ENCODE measurements around the gene CTSL.
"Not testable (repeated sequence)": the region's sequence is repeated elsewhere in the genome, so short reads cannot be mapped to it uniquely, and the experiment has no call there.

Gene CTSL

DNA sequence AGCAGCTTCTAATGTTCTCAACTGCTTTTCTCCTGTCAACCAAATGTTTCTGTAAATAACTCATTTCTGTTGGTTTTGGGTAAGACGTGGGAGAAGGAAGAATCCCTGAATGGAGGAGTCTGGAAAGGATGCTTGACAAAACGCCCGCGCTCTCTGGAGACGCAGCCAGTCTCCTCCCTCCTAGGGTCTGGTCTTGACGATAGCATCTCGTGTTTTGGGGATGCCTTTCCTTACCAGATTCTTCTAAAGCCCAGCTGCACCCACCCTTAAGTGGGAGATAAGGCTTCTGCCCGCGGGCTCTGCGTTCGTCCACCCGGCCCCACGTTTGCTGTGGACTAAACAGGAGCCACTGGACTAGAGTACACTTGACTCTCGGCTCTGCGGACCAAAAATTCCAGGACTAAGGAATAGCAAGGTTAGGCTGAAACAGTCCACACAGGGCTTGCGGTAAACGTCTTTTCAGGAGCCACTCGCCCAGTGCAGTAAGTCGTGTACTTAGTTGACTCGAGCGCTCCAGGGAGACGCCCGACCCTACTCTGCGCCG is 491 bp upstream of the CTSL start:
- no peak for DNase-seq

DNA sequence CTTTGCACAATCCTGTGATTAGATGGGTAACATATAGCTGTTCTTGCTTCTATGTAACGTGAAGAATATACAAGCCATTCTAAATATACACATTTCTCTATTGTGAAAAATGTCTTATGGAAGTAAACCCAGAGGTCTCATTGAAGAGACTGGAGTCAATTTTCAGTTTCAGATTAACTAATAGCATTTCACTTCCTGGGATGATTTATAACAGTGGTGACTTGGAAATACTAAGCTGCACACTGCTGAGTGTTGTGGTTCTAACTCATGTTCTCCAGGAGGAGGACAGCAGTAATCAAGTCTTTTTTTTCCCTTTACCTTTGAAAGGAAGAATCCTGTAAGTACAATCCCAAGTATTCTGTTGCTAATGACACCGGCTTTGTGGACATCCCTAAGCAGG is 3.3 kb downstream of the CTSL start:
- no peak for DNase-seq

DNA sequence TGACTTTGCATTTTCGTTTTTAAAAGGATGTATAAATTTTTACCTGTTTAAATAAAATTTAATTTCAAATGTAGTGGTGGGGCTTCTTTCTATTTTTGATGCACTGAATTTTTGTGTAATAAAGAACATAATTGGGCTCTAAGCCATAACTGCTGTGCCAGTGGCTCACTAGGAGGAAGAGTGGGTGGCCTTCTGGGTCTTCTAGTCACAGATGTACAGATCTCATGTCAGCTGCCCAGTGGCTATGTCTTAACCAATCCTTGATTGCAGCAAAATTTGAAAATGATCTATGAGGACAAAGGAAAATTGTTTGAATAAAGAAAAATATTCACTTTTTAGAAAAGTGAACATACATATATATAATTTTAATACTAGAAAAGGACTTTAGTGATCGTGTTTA is 5.4 kb downstream of the CTSL start:
- DNase-seq: no peak

DNA sequence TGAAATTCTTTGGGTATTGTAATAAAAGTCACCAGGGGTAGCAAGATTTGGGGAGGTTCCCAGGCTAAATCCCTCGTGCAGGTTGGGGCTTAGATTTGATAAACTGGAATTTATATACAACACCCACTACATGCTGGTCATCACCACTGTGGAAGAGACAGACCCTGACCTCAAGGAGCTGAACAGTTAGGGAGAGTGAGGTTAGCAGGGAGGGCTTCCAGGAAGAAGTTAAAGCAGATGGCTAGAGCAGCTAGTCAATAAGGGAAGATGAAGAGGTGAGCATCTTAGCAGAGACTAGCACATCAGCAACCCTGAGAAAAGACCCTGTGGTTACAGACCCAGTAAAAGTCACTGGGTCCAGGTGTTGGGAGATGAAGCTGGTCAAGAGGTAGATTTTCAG is 6.4 kb downstream of the CTSL start:
- no peak for DNase-seq

DNA sequence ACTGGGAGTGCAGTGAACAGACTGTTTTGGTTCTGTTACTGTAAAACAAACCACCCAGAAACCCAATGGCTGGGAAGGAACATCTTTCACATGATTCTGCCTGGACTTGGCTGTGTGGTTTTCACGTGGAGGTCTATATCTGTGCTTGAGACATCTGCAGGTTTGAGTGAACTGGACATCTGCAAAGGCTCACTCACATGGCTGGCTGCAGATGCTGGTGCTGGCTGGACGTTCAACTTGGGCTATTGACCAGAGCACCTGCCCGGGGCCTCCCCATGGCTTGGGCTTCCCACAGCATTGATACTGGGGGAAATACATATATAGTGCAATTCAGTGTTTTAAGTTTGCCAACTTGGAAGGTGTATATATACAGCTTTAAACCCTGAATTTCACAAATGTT is 6.8 kb downstream of the CTSL start:
- DNase-seq: no peak

DNA sequence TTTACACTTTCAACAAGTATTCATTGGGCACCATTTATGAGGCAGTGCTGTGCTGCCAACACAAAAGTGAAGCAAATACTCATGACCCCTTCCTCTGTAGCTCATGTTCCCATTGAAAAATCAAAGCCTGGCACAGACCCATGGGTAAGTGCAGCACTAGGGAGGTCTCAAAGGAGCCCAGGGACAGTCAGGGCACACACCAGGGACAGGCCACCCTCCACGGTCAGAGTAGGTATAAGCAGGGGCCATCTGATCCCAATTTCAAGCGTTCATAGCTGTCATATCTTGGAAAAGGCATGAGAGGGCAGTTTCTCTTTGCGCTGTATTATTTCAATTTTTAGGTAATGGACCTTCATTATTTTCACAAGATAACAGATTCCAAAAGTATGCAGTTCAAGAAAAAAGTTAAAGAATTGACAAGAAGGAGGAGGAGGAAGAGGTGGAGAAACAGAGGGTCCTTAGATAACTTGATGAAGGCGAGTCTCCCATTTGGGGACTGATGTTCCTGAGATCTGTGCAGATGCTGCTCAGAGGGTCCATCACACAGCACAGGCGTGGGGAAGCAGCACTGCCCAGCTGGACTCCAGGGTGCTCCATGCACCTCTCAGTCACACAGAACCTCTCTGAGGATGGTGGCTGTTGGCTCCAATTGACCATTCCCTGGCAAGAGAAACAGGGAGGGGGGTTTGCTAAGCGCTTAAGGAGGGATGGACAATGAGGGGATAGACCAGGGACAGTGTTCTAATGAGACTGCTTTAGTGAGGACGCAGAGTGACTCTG is 7.5 kb downstream of the CTSL start:
- no peak for DNase-seq

DNA sequence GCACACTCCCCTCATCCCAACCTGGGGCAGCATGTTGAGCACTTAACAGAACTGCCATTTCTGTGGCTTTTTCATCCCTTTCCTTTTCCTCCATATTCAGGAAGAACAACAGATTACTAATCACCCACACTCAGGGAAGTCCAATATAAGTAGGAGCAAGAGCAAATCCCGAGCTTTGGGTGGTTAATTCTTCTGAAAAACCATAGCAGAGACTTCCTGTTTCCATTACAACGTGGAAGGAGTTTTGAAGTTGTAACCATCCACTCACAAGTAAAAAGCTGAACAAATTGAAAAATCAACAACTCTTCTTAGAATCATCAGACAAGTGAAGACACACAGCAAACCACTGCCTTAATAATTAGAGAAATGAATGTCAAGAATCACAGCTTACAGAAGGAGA is 8.2 kb downstream of the CTSL start:
- no peak for DNase-seq

DNA sequence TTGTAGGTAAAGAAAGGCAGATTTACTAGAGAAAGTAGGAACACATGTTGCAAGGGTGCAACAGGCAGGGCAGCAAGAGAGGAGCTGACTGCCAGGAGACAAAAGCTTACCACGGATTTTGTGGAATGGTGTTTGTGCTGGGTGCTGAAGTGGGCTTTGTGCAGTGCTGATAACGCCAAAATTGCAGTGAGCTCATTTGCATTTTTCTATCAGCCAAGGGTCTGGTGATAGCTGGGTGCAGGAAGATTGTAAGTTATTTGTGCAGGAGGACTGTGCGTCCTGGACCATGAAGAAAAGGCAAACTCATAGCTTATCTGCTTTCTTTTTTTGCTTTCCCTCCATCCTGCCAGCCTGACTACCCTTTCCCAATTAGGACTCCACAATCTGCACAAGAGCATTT is 13.6 kb downstream of the CTSL start:
- DNase-seq: no peak

DNA sequence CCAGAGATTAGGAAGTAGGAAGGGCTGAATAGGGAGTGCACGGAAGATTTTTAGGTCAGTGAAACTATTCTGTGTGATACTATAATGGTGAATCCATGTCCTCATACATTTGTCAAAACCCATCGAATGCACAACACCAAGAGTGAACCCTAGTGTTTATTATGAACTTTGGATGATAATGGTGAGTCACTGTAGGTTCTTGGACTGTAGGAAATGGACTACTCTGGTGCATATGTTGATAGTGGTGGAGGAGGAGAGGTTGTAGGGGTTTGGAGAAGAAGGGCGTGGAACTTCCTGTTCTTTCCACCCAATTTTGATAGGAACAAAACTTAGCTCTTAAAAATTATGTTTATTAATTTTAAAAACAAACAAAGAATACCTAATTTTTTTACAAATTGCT is 14.3 kb downstream of the CTSL start:
- DNase-seq: no peak

DNA sequence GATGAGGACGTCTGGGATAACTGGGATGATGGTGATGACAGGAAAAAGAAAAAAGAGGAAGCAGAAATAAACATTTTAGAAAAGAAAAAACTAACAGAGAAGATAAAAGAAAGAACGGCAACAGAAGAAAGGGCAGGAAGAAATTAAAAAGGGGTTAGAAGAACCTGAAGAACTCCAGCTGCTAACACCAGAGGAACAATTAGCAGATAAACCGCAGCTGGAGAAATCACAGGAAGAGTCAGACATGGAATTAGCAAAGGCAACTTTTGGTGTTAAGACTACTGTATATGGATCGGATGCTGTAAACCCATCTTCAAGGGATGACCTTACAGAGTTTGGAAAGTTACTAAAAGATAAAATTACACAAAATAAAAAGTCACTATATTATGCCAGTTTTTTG is 15.4 kb downstream of the CTSL start:
- DNase-seq: no peak

DNA sequence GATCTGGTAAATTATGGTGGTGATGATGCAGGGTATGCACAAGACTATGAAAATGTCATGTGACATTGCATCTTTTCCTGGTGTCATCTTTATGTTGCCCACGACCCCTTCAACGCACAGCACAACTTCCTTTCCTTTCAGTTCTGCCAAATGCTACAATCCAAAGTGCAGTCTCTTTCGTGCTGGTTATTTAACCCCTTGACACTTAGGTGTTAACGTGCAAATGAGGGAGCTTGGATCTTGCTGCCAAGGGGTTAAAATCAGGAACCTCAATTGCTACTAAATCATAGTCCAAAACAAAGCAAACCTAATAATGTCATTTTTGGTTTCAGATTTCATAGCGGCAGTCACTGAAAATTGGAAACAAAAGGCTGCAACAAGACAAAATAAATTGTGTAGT is 16.0 kb downstream of the CTSL start:
- DNase-seq: no peak

DNA sequence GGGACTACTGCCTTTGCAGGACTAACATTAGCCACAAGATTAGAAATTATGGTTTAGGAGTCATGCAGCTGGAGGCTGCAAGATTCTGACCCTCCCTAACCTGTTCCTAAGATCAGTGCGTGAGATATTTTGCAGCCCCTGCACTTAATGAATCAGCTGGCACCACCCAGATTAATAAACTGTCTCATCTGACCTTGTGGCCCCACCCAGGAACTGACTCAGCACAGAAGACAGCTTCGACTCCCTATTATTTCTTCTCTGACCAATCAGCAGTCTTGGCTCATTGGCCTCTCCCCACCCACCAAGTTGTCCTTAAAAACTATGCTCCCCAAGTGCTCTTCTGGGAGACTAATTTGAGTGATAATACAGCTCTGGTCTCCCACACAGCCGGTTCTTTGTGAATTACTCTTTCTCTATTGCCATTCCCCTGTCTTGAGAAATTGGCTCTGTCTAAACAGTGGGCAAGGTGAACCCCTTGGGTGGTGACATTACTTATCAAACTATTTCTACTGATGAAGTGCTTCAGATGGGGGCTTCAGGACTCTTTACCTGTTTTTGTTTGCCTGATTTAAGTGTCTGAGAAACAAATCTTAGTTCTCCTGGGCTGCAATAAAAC is 17.0 kb downstream of the CTSL start:
- no peak for DNase-seq

DNA sequence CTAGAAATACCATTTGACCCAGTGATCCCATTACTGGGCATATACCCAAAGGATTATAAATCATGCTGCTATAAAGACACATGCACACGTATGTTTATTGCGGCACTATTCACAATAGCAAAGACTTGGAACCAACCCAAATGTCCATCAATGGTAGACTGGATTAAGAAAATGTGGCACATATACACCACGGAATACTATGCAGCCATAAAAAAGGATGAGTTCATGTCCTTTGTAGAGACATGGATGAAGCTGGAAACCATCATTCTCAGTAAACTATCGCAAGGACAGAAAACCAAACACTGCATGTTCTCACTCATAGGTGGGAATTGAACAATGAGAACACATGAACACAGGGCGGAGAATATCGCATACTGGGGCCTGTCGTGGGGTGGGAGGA is 18.3 kb downstream of the CTSL start:
- DNase-seq: not testable (repeated sequence)

DNA sequence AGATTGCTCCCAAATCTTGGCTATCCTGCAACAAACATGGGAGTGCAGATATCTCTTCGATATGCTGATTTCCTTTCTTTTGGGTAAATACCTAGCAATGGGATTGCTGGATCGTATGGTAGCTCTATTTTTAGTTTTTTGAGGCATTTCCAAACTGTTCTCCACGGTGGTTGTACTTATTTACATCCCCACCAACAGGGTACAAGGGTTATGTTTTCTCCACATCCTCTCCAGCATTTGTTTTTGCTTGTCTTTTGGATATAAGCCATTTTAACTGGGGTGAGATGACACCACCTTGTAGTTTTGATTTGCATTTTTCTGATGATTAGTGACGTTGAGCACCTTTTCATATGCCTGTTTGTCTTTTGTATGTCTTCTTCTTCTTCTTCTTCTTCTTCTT is 20.3 kb downstream of the CTSL start:
- no peak for DNase-seq

DNA sequence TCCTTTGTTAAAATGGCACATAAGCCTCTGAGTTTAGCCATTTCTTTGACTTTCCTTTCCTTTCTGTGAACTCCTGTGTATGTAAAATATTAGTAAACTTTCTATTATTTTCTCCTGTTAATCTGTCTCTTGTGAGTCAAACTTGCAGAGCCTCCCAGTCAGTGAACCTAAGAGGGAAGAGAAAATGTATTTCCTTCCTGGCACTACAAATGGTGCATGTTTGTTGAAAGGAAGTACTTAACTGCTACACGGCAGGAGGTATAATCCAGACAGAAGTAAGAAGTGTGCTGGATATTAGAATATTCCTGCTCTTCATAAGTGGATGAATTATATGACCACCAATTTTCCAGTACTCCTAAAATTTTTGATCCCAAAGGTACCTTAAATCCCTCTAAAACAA is 23.0 kb downstream of the CTSL start:
- no peak for DNase-seq

DNA sequence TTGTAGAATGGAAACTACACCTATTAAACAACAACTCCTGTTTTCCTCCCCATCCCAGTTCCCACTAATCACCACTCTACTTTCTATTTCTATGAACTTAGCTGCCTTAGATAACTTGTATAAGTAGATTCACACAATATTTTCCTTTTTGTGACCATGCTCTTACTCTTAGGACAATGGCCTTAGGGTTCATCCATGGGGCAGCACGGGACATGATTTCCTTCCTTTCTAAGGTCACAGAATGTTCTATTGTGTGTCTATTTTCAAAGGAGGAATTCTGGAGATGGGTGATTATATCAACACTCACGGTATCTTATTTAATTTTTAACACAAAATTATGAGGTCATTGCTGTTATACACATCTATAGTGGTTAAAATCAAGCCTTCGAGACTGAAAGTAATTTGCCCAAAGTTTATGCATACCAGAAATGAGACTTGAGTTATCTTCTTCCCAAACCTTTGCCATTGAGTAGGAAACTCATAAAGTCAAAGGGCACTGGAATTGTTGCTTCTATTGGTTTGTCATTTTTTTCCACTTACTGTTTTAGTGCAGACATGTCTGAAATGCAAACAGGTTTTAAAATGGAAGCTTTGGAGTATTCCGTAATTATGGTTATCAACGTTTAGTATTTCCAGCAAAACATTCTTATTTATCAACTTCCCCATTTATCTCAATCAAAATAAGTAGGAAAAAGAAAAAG is 23.6 kb downstream of the CTSL start:
- no peak for DNase-seq

DNA sequence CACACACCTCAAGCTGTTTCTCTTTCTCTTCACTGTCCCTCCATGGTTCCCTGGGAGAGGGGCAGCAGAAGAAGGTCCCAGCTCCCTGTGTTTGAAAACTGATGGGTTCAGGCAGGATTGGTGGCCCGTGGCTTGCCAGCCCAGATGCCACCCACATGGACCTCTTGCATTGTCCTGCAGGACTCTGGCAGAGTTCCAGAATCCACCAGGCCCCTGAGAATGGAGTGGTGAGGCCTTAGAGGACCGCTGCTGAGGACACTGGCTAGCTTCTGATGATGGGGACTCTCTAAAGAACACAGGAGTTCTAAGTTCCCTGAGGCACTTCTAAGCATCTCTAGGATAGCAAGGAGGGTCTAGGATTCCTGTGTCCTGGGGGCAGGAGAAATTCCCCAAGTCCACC is 24.8 kb downstream of the CTSL start:
- DNase-seq: no peak

DNA sequence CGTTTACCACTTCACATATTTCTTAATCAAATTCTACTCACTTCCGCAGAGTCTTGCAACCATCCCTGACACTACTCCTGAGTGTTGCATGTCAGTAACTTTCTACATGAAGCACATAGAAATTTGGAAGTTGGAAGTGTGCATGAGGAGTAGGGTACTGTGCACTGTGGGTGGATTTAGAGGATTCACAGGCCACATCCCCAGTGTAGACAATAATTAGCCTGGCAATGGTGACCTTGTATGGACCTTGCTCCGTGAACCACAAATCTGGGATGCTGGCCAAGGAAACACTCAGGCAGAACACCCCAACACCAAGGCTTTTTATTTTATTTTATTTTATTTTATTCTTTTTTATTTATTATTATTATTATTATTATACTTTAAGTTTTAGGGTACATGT is 25.5 kb downstream of the CTSL start:
- DNase-seq: no peak

DNA sequence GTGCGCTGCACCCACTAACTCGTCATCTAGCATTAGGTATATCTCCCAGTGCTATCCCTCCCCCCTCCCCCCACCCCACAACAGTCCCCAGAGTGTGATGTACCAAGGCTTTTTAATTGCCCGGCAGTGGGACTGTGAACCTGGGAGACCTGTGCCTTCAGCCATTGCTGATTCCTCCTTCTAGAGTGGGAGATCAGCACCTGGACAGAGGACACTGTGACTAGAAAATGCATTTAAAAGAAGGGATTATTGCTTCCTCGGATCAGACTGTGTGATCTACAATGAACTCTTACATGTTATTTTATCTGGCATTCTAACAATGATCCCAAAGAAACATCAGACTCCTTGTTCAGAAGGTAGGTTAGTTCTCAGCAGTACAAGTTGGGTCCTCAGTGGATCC is 25.9 kb downstream of the CTSL start:
- DNase-seq: no peak

DNA sequence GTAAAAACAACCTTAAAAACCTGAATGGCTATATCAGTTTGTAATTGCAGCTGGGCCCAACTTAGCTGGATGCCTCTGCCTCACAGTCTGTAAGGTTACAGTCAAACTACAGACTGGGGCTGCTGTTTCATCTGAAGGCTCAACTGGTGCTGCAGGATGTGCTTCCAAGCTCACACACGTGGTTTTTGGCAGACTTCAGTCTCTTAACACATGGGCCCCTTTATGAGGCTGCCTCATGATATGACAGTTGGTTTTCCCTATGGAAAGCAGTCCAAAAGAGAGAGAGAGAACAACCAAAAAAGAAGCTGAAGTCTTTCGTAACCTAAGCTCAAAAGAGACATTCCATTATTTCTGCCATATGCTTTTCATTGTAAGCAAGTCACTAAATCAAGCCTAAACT is 27.4 kb downstream of the CTSL start:
- DNase-seq: no peak

DNA sequence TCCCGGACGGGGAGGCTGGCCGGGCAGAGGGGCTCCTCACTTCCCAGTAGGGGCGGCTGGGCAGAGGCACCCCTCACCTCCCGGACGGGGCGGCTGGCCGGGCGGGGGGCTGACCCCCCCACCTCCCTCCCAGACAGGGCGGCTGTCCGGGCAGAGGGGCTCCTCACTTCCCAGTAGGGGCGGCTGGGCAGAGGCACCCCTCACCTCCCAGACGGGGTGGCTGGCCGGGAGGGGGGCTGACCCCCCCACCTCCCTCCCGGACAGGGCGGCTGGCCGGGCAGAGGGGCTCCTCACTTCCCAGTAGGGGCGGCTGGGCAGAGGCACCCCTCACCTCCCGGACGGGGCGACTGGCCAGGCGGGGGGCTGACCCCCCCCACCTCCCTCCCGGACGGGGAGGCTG is 32.4 kb downstream of the CTSL start:
- not testable (repeated sequence) for DNase-seq

DNA sequence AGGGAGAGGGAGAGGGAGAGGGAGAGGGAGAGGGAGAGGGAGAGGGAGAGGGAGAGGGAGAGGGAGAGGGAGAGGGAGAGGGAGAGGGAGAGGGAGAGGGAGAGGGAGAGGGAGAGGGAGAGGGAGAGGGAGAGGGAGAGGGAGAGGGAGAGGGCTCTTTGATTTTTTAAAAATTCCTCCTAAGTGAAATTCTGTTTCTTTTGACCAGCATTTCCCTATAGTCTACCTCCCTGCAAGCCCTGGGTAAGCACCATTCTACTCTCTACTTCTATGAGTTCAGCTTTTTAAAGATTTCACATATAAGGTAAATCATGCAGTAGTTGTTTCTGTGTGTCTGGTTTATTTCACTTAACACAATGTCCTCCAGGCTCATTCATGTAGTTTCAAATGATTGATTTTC is 34.1 kb downstream of the CTSL start:
- DNase-seq: not testable (repeated sequence)

DNA sequence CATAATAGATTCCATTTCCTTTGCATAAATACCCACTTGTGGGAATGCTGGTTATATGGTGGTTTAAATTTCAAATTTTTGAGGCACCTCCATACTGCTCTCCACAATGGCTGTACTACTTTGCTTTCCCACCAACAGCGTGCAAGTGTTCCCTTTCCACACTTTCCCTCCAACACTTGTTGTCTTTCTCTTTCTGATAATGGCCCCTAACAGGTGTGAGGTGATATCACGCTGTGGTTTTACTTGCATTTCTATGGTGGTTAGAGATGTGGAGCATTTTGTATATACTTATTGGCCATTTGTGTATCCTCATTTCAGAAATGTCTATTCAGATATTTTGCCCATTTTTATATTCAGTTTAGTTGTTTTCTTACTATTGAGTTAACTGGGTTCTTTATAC is 34.6 kb downstream of the CTSL start:
- DNase-seq: no peak

DNA sequence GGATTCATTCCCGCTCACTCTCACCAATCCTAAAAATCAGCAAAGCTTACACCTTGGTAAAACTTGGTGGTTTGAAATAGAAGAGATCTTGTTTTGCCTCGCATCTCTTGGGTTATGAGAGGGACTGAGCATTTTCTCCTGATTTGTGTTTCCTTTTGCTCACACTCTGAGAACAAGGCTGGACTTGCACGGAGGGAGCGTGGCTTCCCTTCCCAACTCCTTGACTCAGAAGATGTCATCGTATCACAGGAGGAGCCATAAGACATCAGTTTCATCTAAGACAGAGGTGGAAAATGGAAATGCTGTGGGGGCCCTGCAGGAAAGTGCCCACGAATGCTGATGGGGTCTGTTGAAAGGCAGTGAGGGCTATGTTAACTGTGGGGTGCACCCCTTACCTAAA is 37.4 kb downstream of the CTSL start:
- DNase-seq: no peak

Data from activated effector memory CD4-positive, alpha-beta T cell treated with anti-CD3 and anti-CD28 coated beads, Interleukin-2, amount 50 U/mL, for 16 hours (primary cell).